GM08714 (cell line): ENCODE results near the gene BLM.
A peak's percentile ranks its signal among the peaks of the same experiment; 100 is the strongest.

Experiments used
- H3K4me3 ChIP-seq: fragments of 200-500 bp; sonication (Bioruptor generic); 2 replicates; pipeline ENCODE4 v1.5.1; 2014; ENCODE audit warnings: mild to moderate bottlenecking, low read length, inconsistent platforms
- ZNF274 ChIP-seq: IDR thresholded peaks from 2 replicates; pipeline ENCODE4 v1.6.1; 2012; ENCODE audit warnings: mild to moderate bottlenecking, low read depth, low read length

Gene BLM

GRCh38 chr15:90705212-90705611, 11.9 kb upstream of the BLM start:
- no peak for TF ChIP-seq ZNF274
- no peak overlapping the region for H3K4me3 ChIP-seq

- H3K4me3 ChIP-seq = no peak overlapping the region
- no peak for TF ChIP-seq ZNF274
Observed at GRCh38 chr15:90706394-90707327, 10.5 kb upstream of the BLM start.

- no peak for TF ChIP-seq ZNF274
- no peak overlapping the region for H3K4me3 ChIP-seq
Observed at GRCh38 chr15:90707489-90707888, 9.7 kb upstream of the BLM start.

GRCh38 chr15:90708516-90708915, 8.6 kb upstream of the BLM start:
- H3K4me3 ChIP-seq = no peak overlapping the region
- no peak for TF ChIP-seq ZNF274

- H3K4me3 ChIP-seq = no peak overlapping the region
Observed at GRCh38 chr15:90709278-90709677, 7.9 kb upstream of the BLM start.

GRCh38 chr15:90710436-90711027, 6.6 kb upstream of the BLM start:
- no peak overlapping the region for H3K4me3 ChIP-seq

More at GRCh38 chr15:90709278-90709677, 7.9 kb upstream of the BLM start:
- no peak for TF ChIP-seq ZNF274

GRCh38 chr15:90711418-90711824, 5.7 kb upstream of the BLM start:
- TF ChIP-seq ZNF274 = no peak
- H3K4me3 ChIP-seq = no peak overlapping the region

More at GRCh38 chr15:90710436-90711027, 6.6 kb upstream of the BLM start:
- no peak for TF ChIP-seq ZNF274

- no peak for TF ChIP-seq ZNF274
- H3K4me3 ChIP-seq = no peak overlapping the region
Observed at GRCh38 chr15:90711842-90712241, 5.3 kb upstream of the BLM start.

GRCh38 chr15:90713081-90713480, 4.1 kb upstream of the BLM start:
- TF ChIP-seq ZNF274 = no peak

GRCh38 chr15:90716317-90716975, 700 bp upstream of the BLM start:
- peak overlapping the region; percentile 98 for H3K4me3 ChIP-seq
- TF ChIP-seq ZNF274 = no peak

More at GRCh38 chr15:90713081-90713480, 4.1 kb upstream of the BLM start:
- no peak overlapping the region for H3K4me3 ChIP-seq

GRCh38 chr15:90718232-90718631, 1.1 kb downstream of the BLM start:
- TF ChIP-seq ZNF274 = no peak
- H3K4me3 ChIP-seq = peak overlapping the region; percentile 94

GRCh38 chr15:90720131-90720530, 3.0 kb downstream of the BLM start:
- TF ChIP-seq ZNF274 = no peak
- no peak overlapping the region for H3K4me3 ChIP-seq

GRCh38 chr15:90729261-90729660, 12.1 kb downstream of the BLM start:
- TF ChIP-seq ZNF274 = no peak
- H3K4me3 ChIP-seq = no peak overlapping the region

GRCh38 chr15:90730290-90730689, 13.1 kb downstream of the BLM start:
- no peak overlapping the region for H3K4me3 ChIP-seq
- no peak for TF ChIP-seq ZNF274
